Measurements from ENCODE around the gene SLPI.

DNA sequence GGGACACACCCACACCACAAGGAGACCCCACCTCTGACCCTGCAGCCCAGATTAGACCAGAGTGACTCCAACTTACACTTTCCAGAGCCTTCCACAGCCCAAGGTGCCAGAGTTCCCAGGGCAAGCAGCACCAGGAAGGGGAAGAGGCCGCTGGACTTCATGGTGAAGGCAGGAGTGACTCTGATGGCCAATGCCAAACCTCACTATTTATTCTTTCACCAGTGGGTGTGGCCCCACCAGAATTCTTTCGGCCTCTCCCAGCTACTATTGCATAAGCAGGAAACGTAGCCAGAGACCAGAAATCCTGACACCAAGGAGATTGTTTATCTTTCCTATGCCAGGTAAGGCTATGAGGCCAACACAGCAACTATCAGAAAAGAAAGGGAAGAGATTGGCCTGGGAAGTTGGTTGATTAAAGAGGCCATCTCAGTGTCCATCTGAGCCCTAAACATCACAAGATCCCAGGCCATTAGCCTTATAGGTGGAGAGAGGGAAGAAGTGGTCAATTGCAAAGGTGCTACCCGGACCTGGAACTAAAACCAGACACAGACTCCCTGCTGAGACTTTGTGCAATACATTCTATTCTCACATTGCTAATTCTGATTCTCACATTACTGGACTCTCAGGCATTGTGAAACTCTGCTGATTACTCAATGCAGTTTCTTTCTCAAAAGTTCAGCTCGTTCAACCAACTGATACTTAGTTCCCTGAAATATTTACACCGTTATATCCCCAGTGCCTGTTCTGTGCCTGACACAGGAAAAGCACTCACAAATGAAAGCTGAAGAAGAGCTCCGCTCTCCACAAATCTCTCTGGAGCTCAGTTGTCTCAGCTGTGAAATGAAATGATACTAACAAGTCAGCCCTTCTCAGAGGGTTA, at the start of gene SLPI:
- TF ChIP-seq, protein P1, sequence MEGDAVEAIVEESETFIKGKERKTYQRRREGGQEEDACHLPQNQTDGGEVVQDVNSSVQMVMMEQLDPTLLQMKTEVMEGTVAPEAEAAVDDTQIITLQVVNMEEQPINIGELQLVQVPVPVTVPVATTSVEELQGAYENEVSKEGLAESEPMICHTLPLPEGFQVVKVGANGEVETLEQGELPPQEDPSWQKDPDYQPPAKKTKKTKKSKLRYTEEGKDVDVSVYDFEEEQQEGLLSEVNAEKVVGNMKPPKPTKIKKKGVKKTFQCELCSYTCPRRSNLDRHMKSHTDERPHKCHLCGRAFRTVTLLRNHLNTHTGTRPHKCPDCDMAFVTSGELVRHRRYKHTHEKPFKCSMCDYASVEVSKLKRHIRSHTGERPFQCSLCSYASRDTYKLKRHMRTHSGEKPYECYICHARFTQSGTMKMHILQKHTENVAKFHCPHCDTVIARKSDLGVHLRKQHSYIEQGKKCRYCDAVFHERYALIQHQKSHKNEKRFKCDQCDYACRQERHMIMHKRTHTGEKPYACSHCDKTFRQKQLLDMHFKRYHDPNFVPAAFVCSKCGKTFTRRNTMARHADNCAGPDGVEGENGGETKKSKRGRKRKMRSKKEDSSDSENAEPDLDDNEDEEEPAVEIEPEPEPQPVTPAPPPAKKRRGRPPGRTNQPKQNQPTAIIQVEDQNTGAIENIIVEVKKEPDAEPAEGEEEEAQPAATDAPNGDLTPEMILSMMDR (IDR thresholded peaks at IDR 0.05), result no peak
- no peak for TF ChIP-seq POLR2A (IDR thresholded peaks at IDR 0.05)
